Mesenchymal stem cell (in vitro differentiated cells and primary cell): ENCODE measurements around the gene LGI1.

ENCODE experiments used
- DNase-seq: peaks from one replicate; pipeline ENCODE4 v3.0.0-alpha.2; 2013
- H2AFZ ChIP-seq: one replicate; pipeline ENCODE4 v1.6.1; 2013; ENCODE audit warnings: low read depth, mild to moderate bottlenecking, control low read depth, inconsistent platforms, low read length, moderate library complexity
- H2AK5ac ChIP-seq: 2 replicates; pipeline ENCODE4 v1.6.1; 2013; ENCODE audit warnings: low read length, moderate library complexity, mild to moderate bottlenecking, inconsistent platforms; ENCODE audit not compliant: severe bottlenecking
- H2BK120ac ChIP-seq: one replicate; pipeline ENCODE4 v1.6.1; 2013; ENCODE audit warnings: low read depth, mild to moderate bottlenecking, inconsistent platforms, low read length, moderate library complexity
- H2BK12ac ChIP-seq, 2 experiments: one replicate each; pipeline ENCODE4 v1.6.1; 2013; ENCODE audit warnings: inconsistent platforms in 2 of 2, low read length in 2 of 2, mild to moderate bottlenecking in 2 of 2, moderate library complexity in 2 of 2, control low read depth in 1 of 2
- H2BK15ac ChIP-seq: one replicate; pipeline ENCODE4 v1.6.1; 2013; ENCODE audit warnings: mild to moderate bottlenecking, low read depth, inconsistent platforms; ENCODE audit not compliant: poor library complexity, severe bottlenecking
- H2BK5ac ChIP-seq: 2 replicates; pipeline ENCODE4 v1.6.1; 2013; ENCODE audit warnings: low read depth, mild to moderate bottlenecking, low read length, control low read depth, inconsistent platforms; ENCODE audit not compliant: poor library complexity, severe bottlenecking
- H3K14ac ChIP-seq, 2 experiments: one replicate each; pipeline ENCODE4 v1.6.1; 2013; ENCODE audit warnings: inconsistent platforms in 2 of 2, low read length in 2 of 2, control low read depth in 1 of 2, mild to moderate bottlenecking in 1 of 2, moderate library complexity in 1 of 2
- H3K18ac ChIP-seq, 2 experiments: one replicate each; pipeline ENCODE4 v1.6.1; 2013; ENCODE audit warnings: inconsistent platforms in 2 of 2, low read length in 2 of 2, control low read depth in 1 of 2, low read depth in 1 of 2, mild to moderate bottlenecking in 1 of 2
- H3K23ac ChIP-seq, 2 experiments: one replicate each; pipeline ENCODE4 v1.6.1; 2013; ENCODE audit warnings: inconsistent platforms in 2 of 2, low read length in 2 of 2, mild to moderate bottlenecking in 2 of 2, moderate library complexity in 2 of 2, control low read depth in 1 of 2
- H3K27ac ChIP-seq: 2 replicates; pipeline ENCODE4 v1.5.1; 2013; ENCODE audit warnings: mild to moderate bottlenecking, moderate library complexity, low read length, control low read depth, inconsistent platforms; ENCODE audit not compliant: poor library complexity, severe bottlenecking
- H3K27me3 ChIP-seq, 2 experiments: 2 replicates each; pipeline versions ENCODE4 v1.6.1 to v1.7.0; 2013; ENCODE audit warnings: low read length in 2 of 2, mild to moderate bottlenecking in 2 of 2, moderate library complexity in 2 of 2, control low read depth in 1 of 2, inconsistent platforms in 1 of 2; ENCODE audit not compliant: control insufficient read depth in 1 of 2, insufficient read depth in 1 of 2
- H3K36me3 ChIP-seq, 2 experiments: 2 replicates each; pipeline versions ENCODE4 v1.6.1 to v1.7.0; 2013; ENCODE audit warnings: low read length in 2 of 2, control low read depth in 1 of 2, inconsistent platforms in 1 of 2, low read depth in 1 of 2, mild to moderate bottlenecking in 1 of 2; ENCODE audit not compliant: insufficient read depth in 2 of 2, control insufficient read depth in 1 of 2
- H3K4ac ChIP-seq, 2 experiments: one replicate each; pipeline ENCODE4 v1.6.1; 2013; ENCODE audit warnings: inconsistent platforms in 2 of 2, low read length in 2 of 2, mild to moderate bottlenecking in 2 of 2, moderate library complexity in 2 of 2, control low read depth in 1 of 2, low read depth in 1 of 2
- H3K4me1 ChIP-seq: 2 replicates; pipeline ENCODE4 v1.6.1; 2013; ENCODE audit warnings: low read depth, low read length, control low read depth; ENCODE audit not compliant: control insufficient read depth, insufficient read depth
- H3K4me2 ChIP-seq: 2 replicates; pipeline ENCODE4 v1.6.1; 2013; ENCODE audit warnings: low read length, mild to moderate bottlenecking, inconsistent platforms; ENCODE audit not compliant: poor library complexity, severe bottlenecking
- H3K4me3 ChIP-seq, 2 experiments: 2 replicates each; pipeline versions ENCODE4 v1.5.1 to v1.7.0; 2013; ENCODE audit warnings: low read length in 2 of 2, mild to moderate bottlenecking in 2 of 2, control low read depth in 1 of 2, low read depth in 1 of 2; ENCODE audit not compliant: insufficient read depth in 1 of 2
- H3K79me1 ChIP-seq: replicated peaks from 2 replicates; pipeline ENCODE4 v1.6.1; 2013; ENCODE audit warnings: mild to moderate bottlenecking, control low read depth, low read length, inconsistent platforms; ENCODE audit not compliant: poor library complexity, severe bottlenecking
- H3K9ac ChIP-seq: 2 replicates; pipeline ENCODE4 v1.7.0; 2013; ENCODE audit warnings: mild to moderate bottlenecking, low read length, moderate library complexity
- H3K9me3 ChIP-seq: 2 replicates; pipeline ENCODE4 v1.7.0; 2013; ENCODE audit warnings: mild to moderate bottlenecking, low read length; ENCODE audit not compliant: control insufficient read depth
- H4K8ac ChIP-seq: one replicate; pipeline ENCODE4 v1.6.1; 2013; ENCODE audit warnings: inconsistent platforms, mild to moderate bottlenecking, low read length, moderate library complexity
- H4K91ac ChIP-seq: one replicate; pipeline ENCODE4 v1.6.1; 2013; ENCODE audit warnings: mild to moderate bottlenecking, low read length, inconsistent platforms
- WGBS: methylation state at CpG from one replicate; pipeline ENCODE4 v1.1.7; 2013; ENCODE audit warnings: mixed read lengths; 5-methylcytosine and 5-hydroxymethylcytosine counted together

Gene LGI1

GRCh38 chr10:93766918-93767317 lies 9.2 kb downstream of the LGI1 start:
- H4K91ac ChIP-seq = no peak overlapping the region
- H3K18ac ChIP-seq = no peak overlapping the region
- H3K23ac ChIP-seq = no peak overlapping the region
- no peak overlapping the region for H2AK5ac ChIP-seq
- H2BK120ac ChIP-seq = no peak overlapping the region
- H3K4me3 ChIP-seq = no peak overlapping the region
- no peak overlapping the region for H3K27ac ChIP-seq
- H2BK15ac ChIP-seq = no peak overlapping the region
- H3K9me3 ChIP-seq = no peaks in the 10 kb centered on the region
- no peak overlapping the region for H2BK12ac ChIP-seq
- H3K4ac ChIP-seq = no peak overlapping the region
- no peak overlapping the region for H3K4me2 ChIP-seq
- peaks cover 2% of the 10 kb centered on the region for H3K4me1 ChIP-seq
- no peaks in the 10 kb centered on the region for H3K79me1 ChIP-seq
- H3K14ac ChIP-seq = no peak overlapping the region
- no peak overlapping the region for H4K8ac ChIP-seq
- no peaks in the 10 kb centered on the region for H3K36me3 ChIP-seq
- no peak for DNase-seq
- 86% methylated on average over 2 of the region's 2 CpGs for WGBS
- no peak overlapping the region for H2AFZ ChIP-seq
- peaks cover 0 to 30% of the 10 kb centered on the region in 2 experiments for H3K27me3 ChIP-seq
- H3K9ac ChIP-seq = no peak overlapping the region
- H2BK5ac ChIP-seq = no peak overlapping the region

- no peak overlapping the region for H3K23ac ChIP-seq
- no peak overlapping the region for H3K4ac ChIP-seq
- no peak overlapping the region for H2BK15ac ChIP-seq
- H4K8ac ChIP-seq = no peak overlapping the region
- no peak overlapping the region for H3K14ac ChIP-seq
- H3K36me3 ChIP-seq = no peaks in the 10 kb centered on the region
- no peak overlapping the region for H4K91ac ChIP-seq
- 96% methylated on average over 3 of the region's 5 CpGs for WGBS
- no peak overlapping the region for H2BK120ac ChIP-seq
- peaks cover 0 to 28% of the 10 kb centered on the region in 2 experiments for H3K27me3 ChIP-seq
- no peaks in the 10 kb centered on the region for H3K79me1 ChIP-seq
- no peak overlapping the region for H3K4me3 ChIP-seq
- H2AK5ac ChIP-seq = no peak overlapping the region
- no peaks in the 10 kb centered on the region for H3K9me3 ChIP-seq
- no peak overlapping the region for H3K9ac ChIP-seq
- no peak overlapping the region for H2BK5ac ChIP-seq
- no peak overlapping the region for H2BK12ac ChIP-seq
- no peak for DNase-seq
- no peak overlapping the region for H3K4me2 ChIP-seq
- no peak overlapping the region for H3K18ac ChIP-seq
- H3K4me1 ChIP-seq = peaks cover 2% of the 10 kb centered on the region
- no peak overlapping the region for H3K27ac ChIP-seq
- no peak overlapping the region for H2AFZ ChIP-seq
Measured at GRCh38 chr10:93767724-93768399, 10.1 kb downstream of the LGI1 start.

GRCh38 chr10:93768892-93769291 lies 11.2 kb downstream of the LGI1 start:
- Histone ChIP-seq H2AFZ (no peak overlapping the region), H2BK5ac (no peak overlapping the region), H3K79me1 (no peaks in the 10 kb centered on the region), H3K14ac (no peak overlapping the region), H3K27ac (no peak overlapping the region), H2AK5ac (no peak overlapping the region), H4K91ac (no peak overlapping the region), H3K4ac (no peak overlapping the region), H2BK12ac (no peak overlapping the region), H3K9me3 (no peaks in the 10 kb centered on the region), H3K9ac (no peak overlapping the region), H4K8ac (no peak overlapping the region), H3K23ac (no peak overlapping the region), H3K27me3 (peaks cover 0 to 20% of the 10 kb centered on the region in 2 experiments), H2BK120ac (no peak overlapping the region), H3K36me3 (no peaks in the 10 kb centered on the region), H3K18ac (no peak overlapping the region), H3K4me2 (no peak overlapping the region), H3K4me1 (peaks cover 3% of the 10 kb centered on the region), H2BK15ac (no peak overlapping the region), H3K4me3 (no peak overlapping the region)
- no peak for DNase-seq

GRCh38 chr10:93771354-93771753 lies 13.6 kb downstream of the LGI1 start:
- Histone ChIP-seq H3K9ac (no peak overlapping the region), H2AK5ac (no peak overlapping the region), H3K27me3 (peaks cover 0 to 36% of the 10 kb centered on the region in 2 experiments), H2BK15ac (no peak overlapping the region), H2BK12ac (no peak overlapping the region), H2BK5ac (no peak overlapping the region), H3K4me2 (no peak overlapping the region), H2BK120ac (no peak overlapping the region), H3K23ac (no peak overlapping the region), H3K4me1 (peaks cover 3% of the 10 kb centered on the region), H3K27ac (no peak overlapping the region), H4K8ac (no peak overlapping the region), H3K14ac (no peak overlapping the region), H3K18ac (no peak overlapping the region), H4K91ac (no peak overlapping the region), H3K4ac (no peak overlapping the region), H3K9me3 (no peaks in the 10 kb centered on the region), H3K36me3 (no peaks in the 10 kb centered on the region), H3K79me1 (no peaks in the 10 kb centered on the region), H2AFZ (no peak overlapping the region), H3K4me3 (no peak overlapping the region)
- WGBS = 83% methylated on average over 7 of the region's 7 CpGs
- DNase-seq = no peak
